GM12878 (cell line): Measurements from ENCODE around the gene RETN.

Source experiments
- MYC ChIP-seq: IDR thresholded peaks from 2 replicates; pipeline ENCODE4 v1.6.1; 2011; ENCODE audit warnings: mild to moderate bottlenecking, low read length, moderate library complexity, inconsistent platforms; ENCODE audit not compliant: insufficient read depth, insufficient replicate concordance, insufficient read length, severe bottlenecking
- NFYA ChIP-seq: IDR thresholded peaks from 2 replicates; pipeline ENCODE4 v1.6.1; 2011; ENCODE audit warnings: low read depth, mild to moderate bottlenecking, low read length, improper control_type of control experiment, borderline replicate concordance
- YBX1 ChIP-seq: fragments of 450-650 bp; IDR thresholded peaks from 2 replicates; pipeline ENCODE4 v1.6.1; 2016; ENCODE audit warnings: antibody characterized with exemption
- TF ChIP-seq, protein P1 (sequence below), 3 experiments: IDR thresholded peaks in 2 of 3; conservative IDR thresholded peaks in 1 of 3; 2 replicates each; pipeline ENCODE4 v1.5.1; 2011; ENCODE audit warnings: low read depth in 3 of 3, low read length in 3 of 3, mild to moderate bottlenecking in 3 of 3, control low read depth in 2 of 3, moderate library complexity in 2 of 3, inconsistent platforms in 1 of 3, mixed read lengths in 1 of 3; ENCODE audit not compliant: control insufficient read depth in 2 of 3, insufficient read depth in 1 of 3; ENCODE audit errors: extremely low read depth in 1 of 3
- TF ChIP-seq, protein P2 (sequence below): fragments of 450-650 bp; IDR thresholded peaks from 2 replicates; pipeline ENCODE4 v1.6.1; 2017; ENCODE audit warnings: low read depth, mild to moderate bottlenecking, moderate library complexity
- TF ChIP-seq, protein P3 (sequence below): IDR thresholded peaks from 2 replicates; pipeline ENCODE4 v1.6.1; 2011; ENCODE audit warnings: low read depth, low read length, improper control_type of control experiment, borderline replicate concordance

DNA sequence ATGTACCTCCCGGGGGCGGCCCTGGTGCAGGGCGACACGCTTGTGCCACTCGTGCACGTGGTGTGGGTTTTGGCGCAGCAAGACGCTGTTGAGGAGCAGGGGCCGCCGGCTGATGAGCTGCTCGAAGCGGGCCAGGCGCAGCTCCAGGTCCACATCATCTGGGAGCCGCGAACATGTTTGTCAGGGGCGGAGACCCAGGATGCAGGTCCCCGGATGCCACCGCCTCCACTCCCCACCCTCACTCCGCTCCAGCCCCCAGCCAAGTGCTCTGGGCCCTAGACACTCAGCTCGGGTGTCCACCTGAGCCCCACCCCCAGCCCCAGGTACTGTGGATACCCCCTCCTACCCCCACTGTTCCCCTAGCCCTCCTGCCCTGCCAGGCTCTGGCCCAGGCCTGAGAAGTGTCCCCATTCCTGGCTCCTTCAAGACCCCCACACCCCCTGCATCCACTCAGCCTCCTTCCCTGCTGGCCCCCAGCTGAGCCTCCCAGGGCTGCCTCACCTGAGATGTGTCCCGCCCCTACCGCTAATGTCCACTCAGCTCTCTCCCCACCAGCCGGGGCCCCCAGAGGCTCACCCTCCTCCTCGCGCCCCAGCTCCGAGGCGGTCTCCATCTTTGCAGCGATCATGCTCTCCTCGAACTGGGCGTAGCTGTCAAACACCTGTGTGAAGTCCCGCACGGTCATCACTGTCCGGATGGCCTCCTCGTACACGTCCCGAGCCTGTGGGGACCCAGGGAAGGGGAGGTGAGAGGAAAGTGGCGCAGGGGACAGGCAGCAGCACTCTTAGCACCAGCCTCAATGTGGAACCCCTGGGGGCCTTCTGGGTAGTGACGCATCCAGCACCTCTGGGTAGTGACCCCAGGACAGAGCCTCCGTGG lies 44.9 kb upstream of the RETN start:
- TF ChIP-seq NFYA (no peak), MYC (no peak), YBX1 (no peak)
- TF ChIP-seq, protein P1, sequence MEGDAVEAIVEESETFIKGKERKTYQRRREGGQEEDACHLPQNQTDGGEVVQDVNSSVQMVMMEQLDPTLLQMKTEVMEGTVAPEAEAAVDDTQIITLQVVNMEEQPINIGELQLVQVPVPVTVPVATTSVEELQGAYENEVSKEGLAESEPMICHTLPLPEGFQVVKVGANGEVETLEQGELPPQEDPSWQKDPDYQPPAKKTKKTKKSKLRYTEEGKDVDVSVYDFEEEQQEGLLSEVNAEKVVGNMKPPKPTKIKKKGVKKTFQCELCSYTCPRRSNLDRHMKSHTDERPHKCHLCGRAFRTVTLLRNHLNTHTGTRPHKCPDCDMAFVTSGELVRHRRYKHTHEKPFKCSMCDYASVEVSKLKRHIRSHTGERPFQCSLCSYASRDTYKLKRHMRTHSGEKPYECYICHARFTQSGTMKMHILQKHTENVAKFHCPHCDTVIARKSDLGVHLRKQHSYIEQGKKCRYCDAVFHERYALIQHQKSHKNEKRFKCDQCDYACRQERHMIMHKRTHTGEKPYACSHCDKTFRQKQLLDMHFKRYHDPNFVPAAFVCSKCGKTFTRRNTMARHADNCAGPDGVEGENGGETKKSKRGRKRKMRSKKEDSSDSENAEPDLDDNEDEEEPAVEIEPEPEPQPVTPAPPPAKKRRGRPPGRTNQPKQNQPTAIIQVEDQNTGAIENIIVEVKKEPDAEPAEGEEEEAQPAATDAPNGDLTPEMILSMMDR (IDR thresholded peaks at IDR 0.05 in 2 of 3, conservative IDR thresholded peaks at IDR 0.05 in 1 of 3; ENCODE audit: control insufficient read depth in 2 of 3, extremely low read depth in 1 of 3, insufficient read depth in 1 of 3, low read depth in 3 of 3, low read length in 3 of 3) = no peak
- TF ChIP-seq, protein P2, sequence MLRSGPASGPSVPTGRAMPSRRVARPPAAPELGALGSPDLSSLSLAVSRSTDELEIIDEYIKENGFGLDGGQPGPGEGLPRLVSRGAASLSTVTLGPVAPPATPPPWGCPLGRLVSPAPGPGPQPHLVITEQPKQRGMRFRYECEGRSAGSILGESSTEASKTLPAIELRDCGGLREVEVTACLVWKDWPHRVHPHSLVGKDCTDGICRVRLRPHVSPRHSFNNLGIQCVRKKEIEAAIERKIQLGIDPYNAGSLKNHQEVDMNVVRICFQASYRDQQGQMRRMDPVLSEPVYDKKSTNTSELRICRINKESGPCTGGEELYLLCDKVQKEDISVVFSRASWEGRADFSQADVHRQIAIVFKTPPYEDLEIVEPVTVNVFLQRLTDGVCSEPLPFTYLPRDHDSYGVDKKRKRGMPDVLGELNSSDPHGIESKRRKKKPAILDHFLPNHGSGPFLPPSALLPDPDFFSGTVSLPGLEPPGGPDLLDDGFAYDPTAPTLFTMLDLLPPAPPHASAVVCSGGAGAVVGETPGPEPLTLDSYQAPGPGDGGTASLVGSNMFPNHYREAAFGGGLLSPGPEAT = no peak
- TF ChIP-seq, protein P3, sequence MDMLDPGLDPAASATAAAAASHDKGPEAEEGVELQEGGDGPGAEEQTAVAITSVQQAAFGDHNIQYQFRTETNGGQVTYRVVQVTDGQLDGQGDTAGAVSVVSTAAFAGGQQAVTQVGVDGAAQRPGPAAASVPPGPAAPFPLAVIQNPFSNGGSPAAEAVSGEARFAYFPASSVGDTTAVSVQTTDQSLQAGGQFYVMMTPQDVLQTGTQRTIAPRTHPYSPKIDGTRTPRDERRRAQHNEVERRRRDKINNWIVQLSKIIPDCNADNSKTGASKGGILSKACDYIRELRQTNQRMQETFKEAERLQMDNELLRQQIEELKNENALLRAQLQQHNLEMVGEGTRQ = no peak
